GM19238 (cell line): ENCODE data around the gene PRXL2C.
A peak's percentile ranks its signal among the peaks of the same experiment; 100 is the strongest.
"Not testable (repeated sequence)": the region's sequence is repeated elsewhere in the genome, so short reads cannot be mapped to it uniquely, and the experiment has no call there.

Experiments
- DNase-seq: peaks from one replicate; pipeline ENCODE4 v3.0.0; 2011; ENCODE audit warnings: low spot score; ENCODE audit not compliant: insufficient read length

PRXL2C gene, protein sequence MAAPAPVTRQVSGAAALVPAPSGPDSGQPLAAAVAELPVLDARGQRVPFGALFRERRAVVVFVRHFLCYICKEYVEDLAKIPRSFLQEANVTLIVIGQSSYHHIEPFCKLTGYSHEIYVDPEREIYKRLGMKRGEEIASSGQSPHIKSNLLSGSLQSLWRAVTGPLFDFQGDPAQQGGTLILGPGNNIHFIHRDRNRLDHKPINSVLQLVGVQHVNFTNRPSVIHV

DNA sequence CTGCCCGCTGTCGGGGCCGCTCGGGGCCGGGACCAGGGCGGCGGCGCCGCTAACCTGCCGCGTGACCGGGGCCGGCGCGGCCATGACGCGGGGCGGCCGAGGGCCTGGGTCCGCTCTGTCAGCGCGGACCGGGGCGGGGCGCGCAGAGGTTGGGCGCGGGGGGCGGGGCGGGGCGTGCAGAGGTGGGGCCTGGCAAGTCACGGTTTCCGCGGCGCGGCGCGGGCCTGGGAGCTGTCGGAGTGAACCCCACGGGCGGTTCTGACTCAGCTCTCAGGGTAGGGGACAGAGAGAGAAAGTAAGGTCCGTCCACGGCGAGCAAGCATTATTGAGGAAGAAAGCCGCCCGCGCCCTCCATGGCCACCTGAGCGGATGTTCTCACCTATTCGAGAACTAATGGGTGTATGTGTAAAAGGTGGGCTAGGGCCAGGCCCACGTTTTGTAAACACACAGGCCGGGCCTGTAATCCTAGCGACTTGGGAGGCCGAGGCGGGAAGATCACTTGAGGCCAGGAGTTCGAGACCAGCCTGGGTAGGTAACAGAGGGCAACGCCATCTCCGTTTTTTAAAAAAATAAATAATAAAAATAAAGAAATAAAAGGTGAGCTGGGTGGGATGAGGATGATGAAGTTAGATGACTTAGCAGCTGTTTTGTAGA is at the start of gene PRXL2C:
TSS of gene PRXL2C (minus strand) at position 120 of the 654 bp plus-strand sequence. CDS start at position 84, 36 bp downstream.
- peak; percentile 42 for DNase-seq

DNA sequence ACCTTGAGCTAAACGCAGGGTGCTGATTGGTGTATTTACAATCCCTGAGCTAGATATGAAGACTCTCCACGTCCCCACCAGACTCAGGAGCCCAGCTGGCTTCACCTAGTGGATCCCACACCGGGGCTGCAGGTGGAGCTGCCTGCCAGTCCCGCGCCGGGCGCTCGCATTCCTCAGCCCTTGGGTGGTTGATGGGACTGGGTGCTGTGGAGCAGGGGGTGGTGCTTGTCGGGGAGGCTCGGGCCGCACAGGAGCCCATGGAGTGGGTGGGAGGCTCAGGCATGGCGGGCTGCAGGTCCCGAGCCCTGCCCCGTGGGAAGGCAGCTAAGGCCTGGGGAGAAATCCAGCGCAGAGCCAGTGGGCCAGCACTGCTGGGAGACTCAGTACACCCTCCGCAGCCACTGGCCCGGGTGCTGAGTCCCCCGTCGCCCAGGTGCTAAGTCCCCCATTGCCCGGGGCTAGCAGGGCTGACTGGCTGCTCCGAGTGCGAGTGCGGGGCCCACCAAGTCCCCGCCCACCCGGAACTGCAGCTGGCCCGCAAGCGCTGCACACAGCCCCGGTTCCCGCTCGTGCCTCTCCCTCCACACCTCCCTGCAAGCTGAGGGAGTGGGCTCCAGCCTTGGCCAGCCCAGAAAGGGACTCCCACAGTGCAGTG is 45.7 kb upstream of the PRXL2C start:
- DNase-seq, result not testable (repeated sequence)

DNA sequence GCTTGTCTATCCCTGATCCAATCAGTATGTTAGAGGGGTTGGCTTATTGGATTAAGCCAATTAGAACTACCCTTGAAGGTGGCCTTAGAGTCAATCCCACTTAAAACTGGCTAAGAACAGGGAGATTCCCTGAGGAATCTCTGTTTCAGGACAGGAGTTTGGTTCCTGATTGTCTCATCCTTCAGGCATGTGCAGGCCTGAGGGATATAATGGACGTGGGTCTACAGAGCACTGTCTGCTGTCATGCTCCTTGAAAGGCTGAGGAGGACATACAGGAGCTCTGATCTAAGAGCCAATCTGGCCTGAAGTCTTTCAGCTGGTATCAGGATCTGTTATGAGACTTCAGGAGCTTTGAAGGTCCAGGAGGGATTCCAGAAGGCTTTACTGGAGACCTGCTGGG is 36.2 kb upstream of the PRXL2C start:
- no peak for DNase-seq

DNA sequence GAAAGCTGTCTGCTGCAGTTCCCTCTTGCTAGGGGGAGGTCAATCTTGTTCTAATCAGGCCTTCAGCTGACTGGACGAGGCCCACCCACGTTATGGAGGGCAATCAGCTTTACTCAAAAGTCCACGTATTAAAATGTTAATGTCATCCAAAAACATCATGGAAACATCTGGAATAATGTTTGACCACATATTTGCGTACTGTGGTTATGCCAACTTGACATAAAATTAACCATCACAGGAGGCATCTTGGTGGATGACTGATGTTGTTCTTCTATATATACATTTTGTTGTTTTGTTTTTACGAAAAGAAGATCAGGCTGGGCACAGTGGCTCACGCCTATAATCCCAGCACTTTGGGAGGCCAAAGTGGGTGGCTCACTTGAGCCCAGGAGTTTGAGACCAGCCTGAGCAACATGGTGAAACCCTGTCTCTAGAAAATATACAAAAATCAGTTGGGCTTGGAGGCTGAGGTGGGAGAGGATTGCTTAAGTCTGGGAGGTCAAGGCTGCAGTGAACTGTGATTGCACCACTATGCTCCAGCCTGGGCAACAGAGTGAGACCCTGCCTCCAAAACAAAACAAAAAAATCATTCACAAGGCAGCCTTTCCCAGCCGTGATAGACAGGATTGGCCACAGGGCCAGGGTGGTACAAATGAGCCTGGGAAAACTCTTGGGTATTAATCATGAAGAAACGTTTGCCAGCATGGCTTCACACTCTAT is 33.8 kb upstream of the PRXL2C start:
- DNase-seq, result no peak

DNA sequence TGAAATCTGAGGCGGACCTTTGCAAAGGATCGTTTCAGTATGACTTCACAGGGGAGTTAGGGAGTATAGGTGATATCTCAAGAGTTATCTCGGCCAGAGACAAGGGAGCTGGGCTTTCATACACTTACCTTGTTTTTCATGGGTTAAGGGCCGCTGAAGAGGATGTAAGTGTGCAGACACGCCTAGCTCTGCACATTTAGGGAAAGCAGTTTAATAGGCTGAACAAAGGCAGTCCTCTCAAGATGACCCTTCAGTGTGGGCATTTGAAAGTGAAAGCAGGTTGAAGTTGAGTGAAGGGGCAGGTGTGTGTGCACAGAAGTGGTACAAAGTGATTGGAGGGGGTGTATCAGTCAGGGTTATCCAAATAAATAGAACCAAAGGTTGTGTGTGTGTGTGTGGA is 33.1 kb upstream of the PRXL2C start:
- no peak for DNase-seq

DNA sequence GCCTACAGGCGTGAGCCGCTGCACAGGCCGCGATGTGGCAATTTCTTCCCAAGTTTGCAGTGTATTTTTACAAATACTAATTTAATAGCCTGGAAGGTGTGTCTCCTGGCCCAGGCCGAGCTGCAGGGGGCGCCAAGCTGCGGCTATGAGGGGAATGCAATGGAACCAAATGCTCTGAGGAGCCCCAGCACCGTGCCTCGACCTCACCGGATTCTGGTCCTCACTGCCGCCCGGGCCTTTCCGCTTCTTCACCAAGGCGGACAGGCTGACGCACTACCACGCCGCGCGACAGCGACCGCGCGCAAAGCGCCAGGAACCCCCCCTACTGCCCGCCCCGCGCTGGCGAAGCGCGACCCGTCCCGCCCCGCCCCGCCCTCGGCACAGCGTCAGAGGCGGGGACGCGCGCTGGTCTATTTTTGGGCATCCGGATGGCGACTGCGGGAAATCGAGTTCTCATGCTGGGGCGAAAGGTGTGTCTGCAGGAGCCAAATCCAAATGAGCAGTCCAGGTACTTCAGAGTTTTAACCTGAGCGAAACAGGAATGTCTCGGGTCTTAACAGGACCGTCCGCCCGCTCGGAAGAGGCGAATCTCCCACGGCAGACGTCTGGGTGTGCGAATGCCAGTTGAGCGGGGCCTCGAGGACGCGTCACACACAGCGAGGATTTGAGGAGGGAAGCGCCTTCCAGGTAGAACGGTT is 31.7 kb upstream of the PRXL2C start:
- peak; percentile 10 for DNase-seq

DNA sequence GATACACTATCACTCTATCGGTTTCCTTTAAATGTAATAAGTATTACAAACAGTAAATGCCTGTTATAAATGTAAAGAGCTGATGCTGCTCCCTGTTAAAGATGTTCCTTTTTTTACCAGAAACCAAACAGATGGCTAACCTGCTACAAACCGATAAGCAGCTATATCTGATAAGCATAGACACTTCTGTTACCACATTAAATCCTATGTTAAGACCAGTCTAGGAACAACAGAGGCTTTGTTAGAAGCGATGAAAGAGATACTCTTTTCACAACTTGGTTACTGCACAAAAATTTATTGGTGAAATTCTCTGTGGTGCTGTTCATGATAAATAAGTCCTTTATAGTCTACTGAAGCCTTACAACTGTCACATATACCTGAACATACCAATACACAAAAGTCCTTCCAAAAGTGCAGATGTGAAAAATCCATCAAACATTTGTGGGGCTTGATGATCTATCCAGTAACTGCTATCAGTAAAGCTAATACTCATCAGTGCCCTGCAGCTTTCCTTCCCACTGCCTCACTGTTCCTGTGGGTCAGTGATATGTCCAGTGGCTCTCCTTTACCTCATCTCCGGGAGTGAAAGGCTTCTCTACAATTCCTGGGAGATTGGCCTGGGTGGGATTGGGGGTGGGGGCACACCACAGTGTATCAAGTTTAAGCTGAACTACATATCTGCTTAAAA is 25.8 kb upstream of the PRXL2C start:
- DNase-seq, result no peak

DNA sequence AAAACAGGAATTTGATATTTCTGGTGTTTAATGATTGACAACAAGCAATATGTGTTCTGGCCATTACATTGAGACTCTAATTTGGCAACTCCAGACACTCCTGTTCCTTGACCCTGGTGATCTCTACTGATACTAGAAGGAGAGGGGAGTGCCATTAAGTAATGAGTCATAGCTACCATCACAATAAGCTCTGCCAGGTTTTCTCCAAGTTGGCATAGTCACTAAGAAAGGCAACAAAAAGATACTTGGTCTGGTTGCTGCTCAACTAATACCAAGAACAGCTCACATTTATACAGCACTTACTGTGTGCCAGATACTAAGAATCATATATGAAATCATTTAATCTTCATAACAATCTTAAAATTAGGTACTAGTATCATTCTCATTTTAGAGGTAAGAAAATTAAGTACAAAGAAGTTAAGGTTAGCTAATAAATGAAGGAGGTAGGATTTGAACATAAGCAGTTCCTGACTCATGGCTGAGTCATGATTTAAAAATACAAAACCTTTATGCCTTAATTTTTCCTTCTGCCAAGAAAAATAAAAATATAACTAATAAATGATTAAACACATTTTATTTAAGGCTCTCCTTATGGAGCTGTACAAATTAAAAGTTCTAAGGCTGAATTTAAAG is 19.9 kb upstream of the PRXL2C start:
- no peak for DNase-seq

DNA sequence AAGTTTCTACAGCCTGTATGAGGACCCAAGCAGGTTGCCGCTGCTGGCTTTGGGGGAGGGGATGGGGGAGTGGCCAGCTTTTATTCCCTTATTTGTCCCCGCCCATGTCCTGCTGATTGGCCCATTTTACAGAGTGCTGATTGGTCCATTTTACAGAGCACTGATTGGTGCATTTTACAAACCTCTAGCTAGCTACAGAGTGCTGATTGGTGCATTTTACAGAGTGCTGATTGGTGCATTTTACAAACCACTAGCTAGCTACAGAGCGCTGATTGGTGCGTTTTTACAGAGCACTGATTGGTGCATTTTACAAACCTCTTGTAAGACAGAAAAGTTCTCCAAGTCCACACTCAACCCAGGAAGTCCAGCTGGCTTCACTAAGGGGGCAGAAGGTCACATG is 18.7 kb upstream of the PRXL2C start:
- not testable (repeated sequence) for DNase-seq

DNA sequence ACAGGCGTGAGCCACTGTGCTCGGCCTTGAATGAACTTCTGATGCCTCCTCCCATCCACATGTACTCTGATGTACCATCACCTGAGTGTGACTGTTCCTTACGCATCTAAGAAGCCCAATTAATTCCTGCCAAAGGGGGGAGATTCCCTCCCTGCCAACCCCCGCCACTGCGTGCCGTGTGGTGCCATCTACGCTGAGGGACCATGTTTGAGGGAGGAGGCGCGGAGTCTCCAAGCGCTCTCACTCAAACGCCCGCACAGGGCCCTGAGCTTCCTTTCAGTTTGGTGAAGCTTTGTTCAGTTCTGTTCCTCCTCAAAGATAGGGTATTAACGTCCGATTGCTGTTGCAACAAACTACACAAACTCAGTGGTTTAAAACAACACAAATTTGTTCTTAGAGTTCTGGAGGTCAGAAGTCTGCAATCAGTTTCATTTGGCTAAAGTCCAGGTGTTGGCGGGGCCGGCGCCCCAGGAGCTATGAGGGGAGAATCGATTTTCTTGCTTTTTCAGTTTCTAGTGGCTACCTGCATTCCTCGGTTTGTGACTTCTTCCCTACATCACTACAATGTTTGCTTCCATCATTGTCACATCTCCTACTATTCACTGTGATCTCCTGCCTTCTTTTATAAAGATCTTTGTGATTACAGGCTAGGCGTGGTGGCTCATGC is 13.9 kb upstream of the PRXL2C start:
- no peak for DNase-seq

DNA sequence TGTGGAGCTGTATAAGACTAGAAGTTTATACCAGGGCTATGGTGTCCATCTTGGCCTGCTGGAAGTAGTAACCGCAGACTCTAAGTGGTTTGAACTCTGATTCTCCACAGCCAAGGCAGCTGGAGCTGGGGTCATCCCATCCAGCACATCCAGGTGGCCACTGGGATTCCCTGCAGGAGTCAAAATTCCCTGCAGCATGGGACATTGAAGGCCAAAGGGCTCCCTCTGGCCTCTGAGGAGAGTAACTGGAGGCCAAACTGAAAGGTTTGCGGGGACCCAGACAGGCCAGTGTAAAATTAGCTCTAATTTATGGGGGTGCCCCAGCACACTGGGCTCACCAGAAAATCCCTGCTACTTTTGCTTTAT is 12.2 kb upstream of the PRXL2C start:
- no peak for DNase-seq

DNA sequence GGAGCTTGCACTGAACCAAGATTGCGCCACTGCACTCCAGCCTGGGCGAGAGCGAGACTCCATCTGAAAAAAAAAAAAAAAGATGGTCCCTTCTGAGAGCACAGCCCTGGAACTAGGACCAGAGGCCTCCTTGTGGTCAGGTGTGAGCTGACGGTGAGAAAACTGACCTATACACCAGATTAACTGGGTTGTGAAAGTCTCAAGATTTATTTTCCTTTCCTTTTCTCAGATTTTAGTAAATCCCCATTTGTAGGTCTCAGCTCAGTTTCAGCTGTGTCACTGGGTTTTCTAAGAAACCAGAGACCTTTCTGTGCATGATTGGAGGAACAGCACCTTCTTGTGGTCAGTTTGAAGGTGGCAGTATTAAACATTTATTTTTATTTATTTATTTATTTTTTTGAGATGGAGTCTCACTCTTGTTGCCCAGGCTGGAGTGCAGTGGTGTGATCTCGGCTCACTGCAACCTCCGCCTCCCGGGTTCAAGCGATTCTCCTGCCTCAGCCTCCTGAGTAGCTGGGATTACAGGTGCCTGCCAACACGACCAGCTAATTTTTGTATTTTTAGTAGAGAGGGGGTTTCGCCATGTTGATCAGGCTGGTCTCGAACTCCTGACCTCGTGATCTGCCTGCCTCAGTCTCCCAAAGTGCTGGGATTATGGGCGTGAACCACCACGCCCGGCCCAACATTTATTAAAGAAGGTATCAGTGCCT is 11.7 kb upstream of the PRXL2C start:
- peak; percentile 13 for DNase-seq

DNA sequence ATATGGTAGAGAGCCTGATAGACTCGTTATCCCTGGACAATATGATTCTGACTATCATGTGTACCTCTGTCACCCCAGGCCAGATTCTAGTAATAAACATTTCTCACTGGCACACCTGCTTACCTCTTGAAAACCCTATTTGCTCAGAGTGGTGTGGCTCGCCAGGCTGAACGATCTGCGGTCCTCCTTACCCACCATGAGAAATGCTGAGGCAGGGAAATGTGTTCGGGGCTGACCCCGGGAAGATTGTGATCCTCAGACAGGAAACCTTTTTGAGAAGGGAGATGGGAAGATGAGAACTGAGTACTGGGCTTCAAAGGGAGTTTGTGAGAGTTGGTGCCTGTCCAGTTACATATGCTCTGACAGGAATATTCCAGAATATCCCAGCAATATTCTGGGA is 10.7 kb upstream of the PRXL2C start:
- DNase-seq, result no peak

DNA sequence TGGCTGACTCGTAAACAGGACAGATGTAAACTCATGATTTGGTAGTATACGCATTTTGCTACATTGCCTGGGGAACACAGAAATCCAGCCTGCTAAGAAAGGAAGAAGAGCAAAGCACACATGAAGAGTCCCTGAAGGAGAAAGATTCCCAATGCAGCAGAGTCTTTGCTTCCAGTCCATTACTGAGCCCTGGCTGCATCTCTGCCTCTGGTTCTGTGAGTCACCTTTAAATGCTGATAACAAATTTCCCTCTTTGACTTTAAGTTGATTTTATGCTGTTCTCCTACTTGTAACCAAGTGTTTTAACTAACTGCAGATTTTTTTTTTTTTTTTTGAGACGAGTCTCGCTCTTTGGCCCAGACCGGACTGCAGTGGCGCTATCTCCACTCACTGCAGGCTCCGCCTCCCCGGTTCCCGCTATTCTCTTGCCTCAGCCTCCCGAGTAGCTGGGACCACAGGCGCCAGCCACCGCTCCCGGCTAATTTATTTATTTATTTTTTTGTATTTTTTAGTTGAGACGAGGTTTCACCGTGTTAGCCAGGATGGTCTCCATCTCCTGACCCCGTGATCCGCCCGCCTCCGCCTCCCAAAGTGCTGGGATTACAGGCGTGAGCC is 8.5 kb upstream of the PRXL2C start:
- DNase-seq, result no peak

DNA sequence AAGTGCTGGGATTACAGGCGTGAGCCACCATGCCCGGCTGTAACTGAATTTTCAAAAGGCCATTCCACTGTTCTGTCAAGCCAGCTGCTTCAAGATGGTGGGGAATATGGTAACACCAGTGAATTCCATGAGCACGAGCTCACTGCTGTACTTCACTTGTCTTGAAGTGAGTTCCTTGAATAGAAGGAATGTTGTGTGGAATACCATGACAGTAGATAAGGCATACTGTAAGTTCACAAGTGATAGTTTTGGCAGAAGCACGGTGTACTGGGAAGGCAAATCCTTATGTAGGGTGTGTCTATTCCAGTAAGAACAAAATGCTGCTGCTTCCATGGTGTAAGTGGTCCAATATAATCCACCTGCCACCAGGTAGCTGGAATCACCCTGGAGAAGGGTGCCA is 6.6 kb upstream of the PRXL2C start:
- no peak for DNase-seq

DNA sequence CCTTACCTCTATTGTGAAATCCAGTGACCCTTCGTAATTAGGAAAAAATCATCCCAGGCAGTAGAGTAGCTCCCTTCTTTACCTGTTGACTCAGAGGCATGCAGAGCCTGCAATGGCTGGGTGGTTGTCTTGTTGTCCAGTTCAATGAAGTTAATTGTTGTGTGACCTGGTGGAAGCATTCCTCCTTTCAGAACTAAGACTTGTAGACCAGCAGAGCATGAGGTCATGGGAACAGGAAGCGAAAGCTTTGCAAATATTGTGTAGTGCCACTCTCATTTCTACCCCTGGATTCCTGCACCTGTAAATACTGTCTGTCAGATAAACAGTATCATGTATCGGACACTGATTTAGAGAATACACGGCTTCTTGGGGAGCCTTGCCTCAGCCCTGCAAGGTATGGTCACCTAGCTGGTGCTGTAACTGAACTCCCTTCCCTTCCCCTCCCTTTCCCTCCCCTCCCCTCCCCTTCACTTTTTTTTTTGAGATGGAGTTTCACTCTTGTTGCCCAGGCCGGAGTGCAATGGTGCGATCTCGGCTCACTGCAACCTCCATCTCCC is 5.7 kb upstream of the PRXL2C start:
- no peak for DNase-seq

DNA sequence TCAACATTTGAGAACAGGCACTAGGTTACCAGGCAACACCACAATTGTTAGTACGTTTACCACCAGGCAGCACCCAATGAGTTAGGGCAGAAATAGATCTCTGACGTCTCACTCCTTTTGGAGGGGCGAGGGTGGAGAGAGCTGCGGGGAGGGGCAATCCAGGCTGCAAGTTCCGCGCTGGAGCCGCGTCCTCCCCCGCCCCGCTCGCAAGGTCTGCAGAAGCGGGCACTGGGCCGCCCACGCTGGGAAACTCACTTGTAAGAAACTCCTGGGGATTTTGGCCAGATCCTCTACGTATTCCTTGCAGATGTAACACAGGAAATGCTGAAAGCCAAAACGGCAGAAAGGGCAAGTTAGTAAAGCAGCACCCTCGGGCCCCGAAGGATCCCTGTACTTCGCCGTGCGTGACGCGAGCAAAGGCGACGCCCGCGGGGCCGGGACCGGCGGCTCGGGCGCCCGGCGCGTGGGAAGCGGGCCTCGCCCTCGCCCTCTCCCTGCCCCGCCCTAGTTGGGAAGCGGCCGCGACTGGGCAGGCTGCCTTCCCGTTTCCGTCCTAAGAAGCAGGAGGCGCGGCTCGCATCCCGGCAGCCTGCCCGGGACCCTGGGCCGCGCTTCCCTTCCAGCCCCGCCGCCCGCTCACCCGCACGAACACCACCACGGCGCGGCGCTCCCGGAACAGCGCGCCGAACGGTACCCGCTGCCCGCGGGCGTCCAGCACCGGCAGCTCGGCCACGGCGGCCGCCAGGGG is 493 bp downstream of the PRXL2C start:
- peak; percentile 34 for DNase-seq

DNA sequence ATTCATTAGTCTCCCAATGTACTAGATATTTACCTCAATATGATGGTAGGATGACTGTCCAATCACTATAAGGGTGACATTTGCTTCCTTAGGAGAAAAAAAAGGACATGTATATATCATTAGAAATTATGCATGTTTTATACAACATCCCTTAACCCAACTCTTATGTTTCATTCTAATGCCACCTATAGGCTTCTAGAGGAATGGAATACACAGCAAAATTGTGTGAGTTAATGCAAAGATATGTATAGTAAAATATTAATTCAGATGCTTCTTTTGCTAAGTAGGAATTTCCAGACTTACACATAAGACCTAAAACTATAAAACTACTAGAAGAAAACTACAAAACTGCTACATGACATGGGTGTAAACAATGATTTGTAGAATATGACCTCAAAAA is 3.5 kb downstream of the PRXL2C start:
- no peak for DNase-seq
